Psoas muscle (tissue), 8 donors: Measurements from ENCODE around the gene TSKU. TPM values are rescaled to one million over a fixed set of nuclear protein-coding genes. Genes with fewer than 3 reads are reported as not detected.

Experiments
- ATAC-seq, 4 donors: fragments of 200-7000 bp; cut with Tn5 transposase; one replicate each; pipeline ENCODE4 v1.9.1; 2020; ENCODE audit warnings: moderate library complexity in 3 of 4, mild to moderate bottlenecking in 2 of 4
- DNase-seq, 2 donors: peaks; one replicate each; pipeline ENCODE4 v3.0.0-alpha.2; 2020
- H3K27ac ChIP-seq: fragments of 200-600 bp; one replicate; pipeline ENCODE4 v1.8.0; 2022
- H3K27me3 ChIP-seq, 3 donors: fragments of 200-600 bp in 1 of 3; one replicate each; pipeline versions ENCODE4 v1.6.1 to v1.8.0; 2013 to 2022; ENCODE audit warnings: low read length in 2 of 3, mild to moderate bottlenecking in 2 of 3, moderate library complexity in 1 of 3; ENCODE audit not compliant: insufficient read depth in 3 of 3
- H3K36me3 ChIP-seq, 2 donors: fragments of 200-600 bp in 1 of 2; one replicate each; pipeline versions ENCODE4 v1.6.1 to v1.8.0; 2013 to 2022; ENCODE audit warnings: low read depth in 1 of 2, mild to moderate bottlenecking in 1 of 2, moderate library complexity in 1 of 2; ENCODE audit not compliant: insufficient read depth in 1 of 2
- H3K4me1 ChIP-seq: fragments of 200-600 bp; one replicate; pipeline ENCODE4 v1.8.0; 2022
- H3K4me3 ChIP-seq: fragments of 200-600 bp; one replicate; pipeline ENCODE4 v1.8.0; 2022; ENCODE audit warnings: mild to moderate bottlenecking
- H3K9me3 ChIP-seq: fragments of 200-600 bp; one replicate; pipeline ENCODE4 v1.8.0; 2022
- CTCF ChIP-seq: fragments of 200-600 bp; IDR thresholded peaks from one replicate; pipeline ENCODE4 v1.8.0; 2022; ENCODE audit warnings: antibody characterized with exemption
- WGBS, 3 donors: extraction: QIAGEN DNeasy Blood & Tissue Kit; methylation state at CpG; one replicate each; pipeline versions ENCODE4 v1.1.6 to v1.1.7; 2013; 5-methylcytosine and 5-hydroxymethylcytosine counted together
- intact Hi-C, 2 donors: fragments of 100-400 bp; cut with DNase I; formaldehyde crosslinking; loops; one replicate each; pipeline versions ENCODE4 v1.11.0 to v1.14.2; 2022
- polyA plus RNA-seq, 3 donors: library from polyadenylated mRNA; stranded (reverse); fragments of 200-250 nt; gene quantifications; one replicate each; pipeline ENCODE4 v1.2.3, GENCODE V29; 2013
- total RNA-seq, 4 donors: library from RNA; stranded (reverse); fragmentation: NEBNext Ultra II Directional in 2 of 4; extraction: Animal tissue kit (Norgen Biotek cat#: 25700) in 2 of 4; gene quantifications; one replicate each; pipeline versions ENCODE4 v1.2.1 to v1.2.4, GENCODE V29; 2021 to 2023
- donor health status: healthy with polysubstance abuse.
- donor health status: DM: no; HTN: no; CAD: no; lungs with moderate emphysema.
- donor health status: Bipolar disorder and iron deficiency.
- donor health status: healthy.
- donor health status: DM: yes; HTN: yes; CAD: no.
- donor health status: DM: no; HTN: no; CAD: no.
- donor health status: DM: no; HTN: no; CAD: no.
- donor health status: DM: yes; HTN: yes; CAD: no.

TSKU gene
- total and polyA plus RNA-seq, 7 donors = 3.1 to 11.4 (median 4.0) TPM

- no peak for DNase-seq
- no peak overlapping the region for H3K27ac ChIP-seq
- 24 to 52% (median 40%) methylated on average over 6 of the region's 6 CpGs for WGBS, 3 donors
These were observed 26.8 kb upstream of the TSKU start for GRCh38 chr11:76756341-76756741.

GRCh38 chr11:76758311-76758710 is 24.8 kb upstream of the TSKU start:
- no peak for DNase-seq
- no peaks in the 10 kb centered on the region for H3K36me3 ChIP-seq
- no peak overlapping the region for H3K4me3 ChIP-seq
- WGBS, 3 donors = 90 to 96% (median 96%) methylated on average over 9 of the region's 9 CpGs
- H3K4me1 ChIP-seq = no peaks in the 10 kb centered on the region
- H3K27me3 ChIP-seq = no peaks in the 10 kb centered on the region
- intact Hi-C loops = no loop called here
- no peak for TF ChIP-seq CTCF
- no peaks in the 10 kb centered on the region for H3K9me3 ChIP-seq
- ATAC-seq = no peak
- no peak overlapping the region for H3K27ac ChIP-seq

More at GRCh38 chr11:76756341-76756741, 26.8 kb upstream of the TSKU start:
- no peak for TF ChIP-seq CTCF
- no peaks in the 10 kb centered on the region for H3K4me1 ChIP-seq
- no peaks in the 10 kb centered on the region for H3K27me3 ChIP-seq
- no peaks in the 10 kb centered on the region for H3K36me3 ChIP-seq
- no peak for ATAC-seq
- H3K4me3 ChIP-seq = no peak overlapping the region
- no peaks in the 10 kb centered on the region for H3K9me3 ChIP-seq
- intact Hi-C loops = no loop called here

- H3K4me1 ChIP-seq = no peaks in the 10 kb centered on the region
- DNase-seq = no peak
These were observed 24.1 kb upstream of the TSKU start for GRCh38 chr11:76759092-76759491.

GRCh38 chr11:76759517-76759916 is 23.6 kb upstream of the TSKU start:
- Histone ChIP-seq H3K27ac (no peak overlapping the region), H3K4me1 (no peaks in the 10 kb centered on the region), H3K27me3 (no peaks in the 10 kb centered on the region), H3K4me3 (no peak overlapping the region), H3K36me3 (no peaks in the 10 kb centered on the region), H3K9me3 (no peaks in the 10 kb centered on the region)
- intact Hi-C loops = no loop called here
- DNase-seq (no peak), ATAC-seq (no peak)
- no peak for TF ChIP-seq CTCF
- 80 to 88% (median 87%) methylated on average over 2 of the region's 2 CpGs for WGBS, 3 donors

More at GRCh38 chr11:76759092-76759491, 24.1 kb upstream of the TSKU start:
- Histone ChIP-seq H3K9me3 (no peaks in the 10 kb centered on the region), H3K4me3 (no peak overlapping the region), H3K27me3 (no peaks in the 10 kb centered on the region), H3K27ac (no peak overlapping the region), H3K36me3 (no peaks in the 10 kb centered on the region)
- intact Hi-C loops = no loop called here
- no peak for ATAC-seq
- no peak for TF ChIP-seq CTCF

- Histone ChIP-seq H3K27me3 (no peaks in the 10 kb centered on the region), H3K36me3 (no peaks in the 10 kb centered on the region), H3K9me3 (no peaks in the 10 kb centered on the region), H3K27ac (no peak overlapping the region), H3K4me3 (no peak overlapping the region), H3K4me1 (no peaks in the 10 kb centered on the region)
- WGBS, 3 donors = 77 to 78% (median 78%) methylated on average over 4 of the region's 4 CpGs
- no peak for DNase-seq
- intact Hi-C loops = no loop called here
- TF ChIP-seq CTCF = no peak
- ATAC-seq = no peak
These were observed 22.9 kb upstream of the TSKU start for GRCh38 chr11:76760236-76760635.
